Measurements from ENCODE around the gene TMX4. TPM values are rescaled to one million over a fixed set of nuclear protein-coding genes. Genes with fewer than 3 reads are reported as not detected.

The TMX4 gene
- 7.5 TPM for polyA plus RNA-seq (2013, experiment 1 of 2)
- 8.1 TPM for polyA plus RNA-seq (2013, experiment 2 of 2)

- Histone ChIP-seq H3K27me3 (ENCODE audit: insufficient read depth, low read length) (no peaks in the 10 kb centered on the region), H3K9me3 (ENCODE audit: insufficient read depth, low read depth, low read length) (no peaks in the 10 kb centered on the region), H3K4me1 (ENCODE audit: insufficient read depth, low read length) (peaks cover 7% of the 10 kb centered on the region; the same call in 1 of the 2 replicates), H3K27ac (ENCODE audit: low read depth, low read length) (peak within 1 kb of the TSS; percentile 79), H3K4me3 (ENCODE audit: low read length) (peak within 1 kb of the TSS; percentile 81), H3K9ac (ENCODE audit: low read depth, low read length) (peak within 1 kb of the TSS; percentile 84), H3K36me3 (ENCODE audit: insufficient read depth, low read length) (no peaks in the 10 kb centered on the region)
- WGBS: under 1% methylated on average over 83 of the region's 83 CpGs
Observed at GRCh38 chr20:8019246-8019997, at the start of gene TMX4. Gene TMX4, minus strand, starts transcription at chr20:8019761. Its CDS starts 148 bp downstream, at chr20:8019613.

GRCh38 chr20:8067082-8067481, 47.5 kb upstream of the TMX4 start:
- Histone ChIP-seq H3K9ac (ENCODE audit: low read depth, low read length) (no peak overlapping the region), H3K4me1 (ENCODE audit: insufficient read depth, low read length) (no peaks in the 10 kb centered on the region), H3K9me3 (ENCODE audit: insufficient read depth, low read depth, low read length) (no peaks in the 10 kb centered on the region), H3K27ac (ENCODE audit: low read depth, low read length) (no peak overlapping the region), H3K36me3 (ENCODE audit: insufficient read depth, low read length) (no peaks in the 10 kb centered on the region), H3K27me3 (ENCODE audit: insufficient read depth, low read length) (no peaks in the 10 kb centered on the region), H3K4me3 (ENCODE audit: low read length) (no peak overlapping the region)
- WGBS: 99% methylated on average over 4 of the region's 5 CpGs

- Histone ChIP-seq H3K27ac (ENCODE audit: low read depth, low read length) (no peak overlapping the region), H3K4me3 (ENCODE audit: low read length) (no peak overlapping the region), H3K9me3 (ENCODE audit: insufficient read depth, low read depth, low read length) (no peaks in the 10 kb centered on the region), H3K36me3 (ENCODE audit: insufficient read depth, low read length) (no peaks in the 10 kb centered on the region), H3K4me1 (ENCODE audit: insufficient read depth, low read length) (no peaks in the 10 kb centered on the region), H3K27me3 (ENCODE audit: insufficient read depth, low read length) (no peaks in the 10 kb centered on the region), H3K9ac (ENCODE audit: low read depth, low read length) (no peak overlapping the region)
- WGBS: 100% methylated on average over 2 of the region's 2 CpGs
Observed at GRCh38 chr20:8066662-8067061, 47.1 kb upstream of the TMX4 start.

- Histone ChIP-seq H3K4me1 (ENCODE audit: insufficient read depth, low read length) (no peaks in the 10 kb centered on the region), H3K4me3 (ENCODE audit: low read length) (no peak overlapping the region), H3K27ac (ENCODE audit: low read depth, low read length) (no peak overlapping the region), H3K27me3 (ENCODE audit: insufficient read depth, low read length) (no peaks in the 10 kb centered on the region), H3K9me3 (ENCODE audit: insufficient read depth, low read depth, low read length) (no peaks in the 10 kb centered on the region), H3K36me3 (ENCODE audit: insufficient read depth, low read length) (no peaks in the 10 kb centered on the region), H3K9ac (ENCODE audit: low read depth, low read length) (no peak overlapping the region)
- 96% methylated on average over 2 of the region's 2 CpGs for WGBS
Observed at GRCh38 chr20:8065691-8066090, 46.1 kb upstream of the TMX4 start.

GRCh38 chr20:8062756-8063155, 43.2 kb upstream of the TMX4 start:
- no peak overlapping the region for H3K27ac ChIP-seq (ENCODE audit: low read depth, low read length)
- H3K4me1 ChIP-seq (ENCODE audit: insufficient read depth, low read length): no peaks in the 10 kb centered on the region
- no peaks in the 10 kb centered on the region for H3K36me3 ChIP-seq (ENCODE audit: insufficient read depth, low read length)
- WGBS: 89% methylated on average over 6 of the region's 6 CpGs
- H3K9ac ChIP-seq (ENCODE audit: low read depth, low read length): no peak overlapping the region
- H3K27me3 ChIP-seq (ENCODE audit: insufficient read depth, low read length): no peaks in the 10 kb centered on the region
- no peaks in the 10 kb centered on the region for H3K9me3 ChIP-seq (ENCODE audit: insufficient read depth, low read depth, low read length)
- no peak overlapping the region for H3K4me3 ChIP-seq (ENCODE audit: low read length)

GRCh38 chr20:8061861-8062518, 42.4 kb upstream of the TMX4 start:
- WGBS: 87% methylated on average over 4 of the region's 5 CpGs
- no peaks in the 10 kb centered on the region for H3K27me3 ChIP-seq (ENCODE audit: insufficient read depth, low read length)
- no peaks in the 10 kb centered on the region for H3K4me1 ChIP-seq (ENCODE audit: insufficient read depth, low read length)
- no peaks in the 10 kb centered on the region for H3K36me3 ChIP-seq (ENCODE audit: insufficient read depth, low read length)
- H3K27ac ChIP-seq (ENCODE audit: low read depth, low read length): no peak overlapping the region
- no peaks in the 10 kb centered on the region for H3K9me3 ChIP-seq (ENCODE audit: insufficient read depth, low read depth, low read length)
- no peak overlapping the region for H3K9ac ChIP-seq (ENCODE audit: low read depth, low read length)
- H3K4me3 ChIP-seq (ENCODE audit: low read length): no peak overlapping the region

- Histone ChIP-seq H3K27ac (ENCODE audit: low read depth, low read length) (no peak overlapping the region), H3K36me3 (ENCODE audit: insufficient read depth, low read length) (no peaks in the 10 kb centered on the region), H3K27me3 (ENCODE audit: insufficient read depth, low read length) (no peaks in the 10 kb centered on the region), H3K4me3 (ENCODE audit: low read length) (no peak overlapping the region), H3K9ac (ENCODE audit: low read depth, low read length) (no peak overlapping the region), H3K9me3 (ENCODE audit: insufficient read depth, low read depth, low read length) (no peaks in the 10 kb centered on the region), H3K4me1 (ENCODE audit: insufficient read depth, low read length) (no peaks in the 10 kb centered on the region)
Observed at GRCh38 chr20:8060977-8061376, 41.4 kb upstream of the TMX4 start.

- Histone ChIP-seq H3K27ac (ENCODE audit: low read depth, low read length) (no peak overlapping the region), H3K36me3 (ENCODE audit: insufficient read depth, low read length) (no peaks in the 10 kb centered on the region), H3K9me3 (ENCODE audit: insufficient read depth, low read depth, low read length) (no peaks in the 10 kb centered on the region), H3K9ac (ENCODE audit: low read depth, low read length) (no peak overlapping the region), H3K4me1 (ENCODE audit: insufficient read depth, low read length) (no peaks in the 10 kb centered on the region), H3K27me3 (ENCODE audit: insufficient read depth, low read length) (no peaks in the 10 kb centered on the region), H3K4me3 (ENCODE audit: low read length) (no peak overlapping the region)
- 92% methylated on average over 3 of the region's 3 CpGs for WGBS
Observed at GRCh38 chr20:8057871-8058270, 38.3 kb upstream of the TMX4 start.

- Histone ChIP-seq H3K9ac (ENCODE audit: low read depth, low read length) (no peak overlapping the region), H3K27ac (ENCODE audit: low read depth, low read length) (no peak overlapping the region), H3K36me3 (ENCODE audit: insufficient read depth, low read length) (no peaks in the 10 kb centered on the region), H3K27me3 (ENCODE audit: insufficient read depth, low read length) (no peaks in the 10 kb centered on the region), H3K4me1 (ENCODE audit: insufficient read depth, low read length) (no peaks in the 10 kb centered on the region), H3K4me3 (ENCODE audit: low read length) (no peak overlapping the region), H3K9me3 (ENCODE audit: insufficient read depth, low read depth, low read length) (no peaks in the 10 kb centered on the region)
- WGBS: 85% methylated on average over 3 of the region's 3 CpGs
Observed at GRCh38 chr20:8055096-8055495, 35.5 kb upstream of the TMX4 start.

- 94% methylated on average over 8 of the region's 10 CpGs for WGBS
- Histone ChIP-seq H3K9me3 (ENCODE audit: insufficient read depth, low read depth, low read length) (no peaks in the 10 kb centered on the region), H3K4me3 (ENCODE audit: low read length) (no peak overlapping the region), H3K27ac (ENCODE audit: low read depth, low read length) (no peak overlapping the region), H3K4me1 (ENCODE audit: insufficient read depth, low read length) (no peaks in the 10 kb centered on the region), H3K36me3 (ENCODE audit: insufficient read depth, low read length) (no peaks in the 10 kb centered on the region), H3K27me3 (ENCODE audit: insufficient read depth, low read length) (no peaks in the 10 kb centered on the region), H3K9ac (ENCODE audit: low read depth, low read length) (no peak overlapping the region)
Observed at GRCh38 chr20:8050157-8050837, 30.7 kb upstream of the TMX4 start.

- H3K27ac ChIP-seq (ENCODE audit: low read depth, low read length): no peak overlapping the region
- H3K4me3 ChIP-seq (ENCODE audit: low read length): no peak overlapping the region
- no peaks in the 10 kb centered on the region for H3K27me3 ChIP-seq (ENCODE audit: insufficient read depth, low read length)
- H3K36me3 ChIP-seq (ENCODE audit: insufficient read depth, low read length): no peaks in the 10 kb centered on the region
- 83% methylated on average over 2 of the region's 3 CpGs for WGBS
- no peaks in the 10 kb centered on the region for H3K4me1 ChIP-seq (ENCODE audit: insufficient read depth, low read length)
- no peak overlapping the region for H3K9ac ChIP-seq (ENCODE audit: low read depth, low read length)
- no peaks in the 10 kb centered on the region for H3K9me3 ChIP-seq (ENCODE audit: insufficient read depth, low read depth, low read length)
Observed at GRCh38 chr20:8049310-8049709, 29.7 kb upstream of the TMX4 start.
